HG03354 (cell line): ENCODE results near the gene SRPK3.
"Not testable (repeated sequence)": the region's sequence is repeated elsewhere in the genome, so short reads cannot be mapped to it uniquely, and the experiment has no call there.

Source experiments
- ATAC-seq: cut with Tn5 transposase; IDR thresholded peaks from one replicate; pipeline ENCODE4 v1.9.1; 2021; ENCODE audit warnings: mild to moderate bottlenecking; ENCODE audit not compliant: unreplicated experiment, poor library complexity, severe bottlenecking

SRPK3 gene, protein sequence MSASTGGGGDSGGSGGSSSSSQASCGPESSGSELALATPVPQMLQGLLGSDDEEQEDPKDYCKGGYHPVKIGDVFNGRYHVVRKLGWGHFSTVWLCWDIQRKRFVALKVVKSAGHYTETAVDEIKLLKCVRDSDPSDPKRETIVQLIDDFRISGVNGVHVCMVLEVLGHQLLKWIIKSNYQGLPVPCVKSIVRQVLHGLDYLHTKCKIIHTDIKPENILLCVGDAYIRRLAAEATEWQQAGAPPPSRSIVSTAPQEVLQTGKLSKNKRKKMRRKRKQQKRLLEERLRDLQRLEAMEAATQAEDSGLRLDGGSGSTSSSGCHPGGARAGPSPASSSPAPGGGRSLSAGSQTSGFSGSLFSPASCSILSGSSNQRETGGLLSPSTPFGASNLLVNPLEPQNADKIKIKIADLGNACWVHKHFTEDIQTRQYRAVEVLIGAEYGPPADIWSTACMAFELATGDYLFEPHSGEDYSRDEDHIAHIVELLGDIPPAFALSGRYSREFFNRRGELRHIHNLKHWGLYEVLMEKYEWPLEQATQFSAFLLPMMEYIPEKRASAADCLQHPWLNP

GRCh38 chrX:153780678-153781427 is at the start of gene SRPK3:
SRPK3 (plus strand) TSS chrX:153781041; CDS start chrX:153781087, 46 bp downstream.
- ATAC-seq, result no peak

DNA sequence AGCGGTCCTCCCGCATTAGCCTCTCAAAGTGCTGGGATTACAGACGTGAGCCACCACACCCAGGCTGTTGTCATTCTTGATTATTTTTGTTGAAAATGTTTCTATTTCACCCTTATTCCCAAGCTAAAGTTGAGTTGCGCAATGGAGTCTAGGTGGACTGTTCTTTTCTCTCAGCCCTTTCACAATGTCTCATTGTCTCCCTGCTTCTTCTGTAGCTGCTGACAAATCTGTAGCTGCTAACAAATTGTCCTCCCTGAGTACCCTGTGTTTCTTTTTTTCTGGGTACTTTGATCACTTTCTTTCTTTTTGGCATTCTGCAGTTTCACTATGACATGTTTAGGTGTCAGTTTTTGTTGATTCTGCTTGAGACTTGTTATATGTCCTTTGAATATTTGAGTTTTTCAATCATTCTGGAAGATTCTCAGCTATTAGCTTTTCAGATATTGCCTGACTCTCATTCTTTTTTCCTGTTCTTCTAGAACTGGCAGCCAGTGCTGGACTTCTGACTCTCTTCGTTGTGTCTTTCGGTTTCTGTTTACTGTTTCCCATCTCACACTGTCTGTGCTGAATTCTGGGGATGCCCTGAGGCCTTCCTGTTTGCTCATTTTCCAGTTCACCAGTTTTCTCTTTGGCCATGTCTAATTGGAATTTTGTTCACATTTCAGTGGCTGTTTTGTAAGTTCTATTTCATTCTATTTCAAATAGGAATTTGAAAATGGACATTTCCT is 49.6 kb upstream of the SRPK3 start:
- no peak for ATAC-seq

- ATAC-seq, result no peak
These were observed 49.0 kb upstream of the SRPK3 start for GRCh38 chrX:153731845-153732215.

GRCh38 chrX:153732401-153732800 is 48.4 kb upstream of the SRPK3 start:
- ATAC-seq, result no peak

GRCh38 chrX:153733651-153734240 is 47.1 kb upstream of the SRPK3 start:
- no peak for ATAC-seq

GRCh38 chrX:153734871-153735270 is 46.0 kb upstream of the SRPK3 start:
- ATAC-seq, result no peak

DNA sequence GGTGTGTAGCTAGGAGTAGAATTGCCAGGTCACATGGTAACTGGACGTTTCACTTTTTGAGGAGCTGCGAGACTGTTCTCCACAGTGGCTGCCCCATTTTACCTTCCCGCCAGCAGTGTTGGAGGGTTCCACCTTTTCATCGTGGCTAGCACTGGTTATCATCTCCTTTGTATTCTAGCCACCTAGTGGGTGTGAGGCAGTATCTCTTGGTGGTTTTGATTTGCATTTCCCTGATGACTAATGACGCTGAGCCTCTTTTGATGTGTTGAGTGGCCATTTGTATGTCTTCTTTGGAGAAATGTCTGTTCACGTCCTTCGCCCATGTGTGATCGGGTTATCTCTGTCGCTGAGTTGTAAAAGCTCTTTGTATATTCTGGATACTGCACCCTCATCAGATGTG is 45.6 kb upstream of the SRPK3 start:
- ATAC-seq, result no peak

DNA sequence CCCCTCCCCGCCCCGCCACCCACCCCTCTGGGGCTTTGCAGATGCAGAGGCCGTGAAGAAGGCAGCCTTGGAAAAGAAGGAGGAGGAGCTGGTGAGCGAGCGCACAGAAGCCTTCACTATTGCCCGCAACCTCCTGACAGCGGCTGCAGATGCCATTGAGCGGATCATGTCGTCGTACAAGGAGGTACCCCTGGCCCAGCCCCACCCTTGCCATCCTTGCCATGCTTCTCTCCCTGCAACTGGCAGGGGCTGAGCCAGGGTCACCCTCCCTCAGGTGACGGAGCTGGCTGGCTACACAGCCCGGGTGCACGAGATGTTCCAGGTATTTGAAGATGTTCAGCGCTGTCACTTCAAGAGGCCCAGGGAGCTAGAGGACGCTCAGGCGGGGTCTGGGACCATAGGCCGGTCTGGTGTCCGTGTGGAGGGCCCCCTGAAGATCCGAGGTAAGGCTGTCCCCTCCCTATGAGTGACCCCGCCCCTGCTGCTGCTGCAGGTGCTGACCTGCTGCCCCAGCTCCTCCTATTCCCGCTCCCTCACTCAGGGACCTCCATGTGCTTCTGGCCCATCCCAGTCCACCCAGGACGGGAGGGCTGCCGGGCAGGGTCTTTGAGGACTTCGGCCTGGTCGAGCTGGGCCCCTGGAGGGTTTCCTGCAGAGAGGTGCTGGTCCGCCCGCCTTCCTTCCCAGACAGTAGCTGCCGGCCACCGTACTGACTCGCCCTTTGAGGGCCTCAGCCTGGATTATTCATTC is 44.6 kb upstream of the SRPK3 start:
- ATAC-seq, result no peak

- ATAC-seq, result no peak
These were observed 43.9 kb upstream of the SRPK3 start for GRCh38 chrX:153736871-153737441.

GRCh38 chrX:153738056-153738605 is 42.7 kb upstream of the SRPK3 start:
- no peak for ATAC-seq

- no peak for ATAC-seq
These were observed 40.9 kb upstream of the SRPK3 start for GRCh38 chrX:153739754-153740486.

GRCh38 chrX:153740631-153741222 is 40.1 kb upstream of the SRPK3 start:
- no peak for ATAC-seq

GRCh38 chrX:153741446-153741845 is 39.4 kb upstream of the SRPK3 start:
- ATAC-seq, result no peak

DNA sequence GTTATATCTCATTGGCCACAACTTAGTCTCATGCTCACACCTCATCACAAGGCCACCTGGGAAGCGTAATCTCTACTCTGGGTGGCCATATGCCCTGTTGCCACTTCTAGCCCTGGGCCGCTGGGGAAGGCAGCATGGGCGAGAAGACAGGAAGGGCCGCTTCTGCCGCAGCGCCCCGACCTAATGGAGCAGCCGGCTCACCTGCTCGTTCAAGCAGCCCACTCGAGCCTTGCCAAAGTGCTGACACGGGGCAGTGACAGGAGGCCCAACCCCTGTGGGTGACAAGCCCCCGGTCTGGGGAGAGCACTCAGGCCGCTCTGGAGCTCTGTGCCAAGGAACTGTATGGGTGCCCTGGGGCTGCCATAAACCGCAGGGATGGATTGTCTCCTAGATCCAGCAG is 38.7 kb upstream of the SRPK3 start:
- not testable (repeated sequence) for ATAC-seq

DNA sequence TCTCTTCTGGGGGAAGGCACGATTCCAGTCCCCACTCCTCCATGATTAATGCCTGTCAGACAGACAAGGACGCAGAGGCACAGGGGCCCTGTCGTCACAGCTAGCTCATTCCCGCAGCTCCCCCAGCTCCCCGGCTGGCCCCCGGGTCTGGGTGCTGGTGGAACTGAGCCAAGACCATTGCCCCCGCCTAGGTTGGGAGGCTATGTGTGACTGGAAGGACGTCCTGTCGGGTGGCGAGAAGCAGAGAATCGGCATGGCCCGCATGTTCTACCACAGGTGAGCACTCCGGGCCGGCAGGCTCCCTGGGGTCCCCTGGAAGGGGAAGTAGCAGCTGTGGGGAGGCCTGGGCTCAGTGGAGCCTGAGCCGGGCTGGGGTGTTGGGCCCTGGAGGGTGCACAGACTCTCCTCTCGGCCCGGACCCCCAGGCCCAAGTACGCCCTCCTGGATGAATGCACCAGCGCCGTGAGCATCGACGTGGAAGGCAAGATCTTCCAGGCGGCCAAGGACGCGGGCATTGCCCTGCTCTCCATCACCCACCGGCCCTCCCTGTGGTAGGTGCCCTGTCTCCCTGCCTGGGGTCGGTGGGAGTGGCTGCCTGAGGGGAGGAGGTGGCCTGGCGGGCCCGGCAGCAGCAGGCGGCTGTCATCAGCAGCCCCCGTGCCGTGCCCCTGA is 37.9 kb upstream of the SRPK3 start:
- ATAC-seq, result not testable (repeated sequence)

DNA sequence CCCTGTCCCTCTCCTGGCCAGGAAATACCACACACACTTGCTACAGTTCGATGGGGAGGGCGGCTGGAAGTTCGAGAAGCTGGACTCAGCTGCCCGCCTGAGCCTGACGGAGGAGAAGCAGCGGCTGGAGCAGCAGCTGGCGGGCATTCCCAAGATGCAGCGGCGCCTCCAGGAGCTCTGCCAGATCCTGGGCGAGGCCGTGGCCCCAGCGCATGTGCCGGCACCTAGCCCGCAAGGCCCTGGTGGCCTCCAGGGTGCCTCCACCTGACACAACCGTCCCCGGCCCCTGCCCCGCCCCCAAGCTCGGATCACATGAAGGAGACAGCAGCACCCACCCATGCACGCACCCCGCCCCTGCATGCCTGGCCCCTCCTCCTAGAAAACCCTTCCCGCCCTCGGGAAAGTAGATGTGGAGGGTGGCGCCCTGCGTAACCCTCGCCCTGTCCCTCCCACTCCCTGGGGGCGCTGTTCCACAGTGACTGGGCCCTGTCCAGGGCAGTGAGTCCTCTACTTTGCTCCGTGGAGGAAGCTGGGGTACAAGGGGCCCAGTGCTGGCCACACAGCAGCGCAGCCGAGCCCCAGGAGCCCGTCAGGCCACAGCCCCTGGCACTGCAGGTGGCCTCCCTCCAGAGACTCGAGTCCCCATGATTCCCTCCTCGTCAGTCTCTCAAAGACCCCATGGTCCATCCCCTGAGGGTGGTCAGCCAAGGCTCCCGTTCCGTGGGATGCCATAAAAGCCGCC is 37.2 kb upstream of the SRPK3 start:
- ATAC-seq, result not testable (repeated sequence)
